ENCODE results near the gene SHKBP1.

GRCh38 chr19:40559394-40559793 lies 17.3 kb upstream of the SHKBP1 start:
- TF ChIP-seq POLR2A (IDR thresholded peaks at IDR 0.05; ENCODE audit: low read depth, low read length) (no peak), TAF1 (IDR thresholded peaks at IDR 0.05; ENCODE audit: borderline replicate concordance, low read depth, low read length) (no peak)
